ENCODE results near the gene STUM.

Gene STUM

DNA sequence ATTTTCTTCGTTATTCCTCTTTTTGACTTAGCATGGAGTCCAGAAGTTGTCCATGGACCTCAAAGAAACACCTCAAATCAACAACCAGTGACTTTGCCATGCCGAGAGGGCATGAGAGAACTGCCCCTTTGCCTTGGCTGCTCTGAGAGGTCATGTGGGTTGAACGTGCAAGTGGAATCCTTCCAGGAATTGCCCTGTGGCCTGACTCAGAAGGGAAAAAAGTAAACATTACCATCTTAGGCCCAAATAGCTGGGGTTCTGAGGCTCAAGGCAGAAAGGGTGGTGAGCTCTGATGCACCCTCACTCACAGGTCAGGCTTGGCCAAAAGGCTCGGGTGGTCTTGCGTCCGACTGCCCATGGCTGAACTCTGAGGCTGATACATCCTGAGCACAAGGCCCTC is 15.1 kb downstream of the STUM start:
- no peak for DNase-seq

DNA sequence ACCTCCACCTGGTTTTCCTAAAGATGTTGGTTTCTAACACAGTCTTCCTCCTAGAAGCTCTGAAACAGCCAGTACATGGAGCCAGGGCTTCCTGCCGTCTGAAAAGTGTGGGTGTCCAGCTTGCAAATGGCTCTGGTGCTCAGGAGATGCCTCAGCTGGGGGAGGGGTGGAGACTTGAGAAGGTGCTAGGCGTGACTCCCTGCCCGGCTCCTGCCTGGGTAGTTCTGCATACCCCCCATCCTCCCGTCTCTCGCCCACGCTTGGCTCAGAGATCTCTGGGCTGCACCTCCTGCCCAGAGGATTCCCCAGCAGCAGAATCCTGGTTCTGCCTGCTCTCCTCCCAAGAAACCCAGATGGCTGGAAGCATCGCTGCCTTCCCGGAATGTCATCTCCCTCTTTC is 16.9 kb downstream of the STUM start:
- no peak for DNase-seq

DNA sequence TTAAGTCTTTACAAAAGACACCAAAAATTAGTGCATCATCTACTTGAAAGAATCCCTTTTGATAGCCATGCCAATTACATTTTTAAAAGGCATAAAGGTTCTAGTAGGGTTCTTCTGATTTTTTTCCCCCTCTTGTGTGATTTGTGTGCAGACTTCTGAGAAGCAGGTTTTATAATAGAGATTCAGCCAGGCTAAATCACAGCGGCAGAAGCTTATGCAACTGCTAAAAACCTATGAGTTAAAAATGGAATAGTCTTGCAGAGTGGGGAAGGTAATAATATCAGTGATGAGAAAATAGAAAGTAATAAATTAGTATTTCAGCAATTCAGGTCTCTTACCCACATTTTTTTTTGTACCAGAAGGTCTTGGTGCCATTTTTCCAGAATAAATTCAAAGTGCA is 17.7 kb downstream of the STUM start:
- DNase-seq = no peak

DNA sequence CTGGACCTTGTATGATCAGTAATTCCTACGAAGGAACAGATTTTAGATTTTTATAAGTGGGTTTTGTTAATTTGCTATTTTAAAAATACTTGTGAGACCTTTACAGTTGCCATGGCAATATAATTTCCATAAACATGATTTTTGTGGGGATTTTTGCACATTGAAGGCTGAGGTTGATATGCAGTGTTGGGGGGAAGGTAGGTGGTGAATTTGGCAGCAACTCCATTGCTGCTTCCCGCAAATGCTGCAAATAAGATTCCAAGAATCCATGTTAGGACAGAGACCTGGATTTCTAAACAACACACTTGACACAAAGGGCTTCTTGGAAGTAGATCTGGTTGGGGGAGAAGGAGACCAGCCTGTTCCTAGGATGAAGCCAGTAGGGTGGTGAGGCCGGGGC is 18.2 kb downstream of the STUM start:
- no peak for DNase-seq

DNA sequence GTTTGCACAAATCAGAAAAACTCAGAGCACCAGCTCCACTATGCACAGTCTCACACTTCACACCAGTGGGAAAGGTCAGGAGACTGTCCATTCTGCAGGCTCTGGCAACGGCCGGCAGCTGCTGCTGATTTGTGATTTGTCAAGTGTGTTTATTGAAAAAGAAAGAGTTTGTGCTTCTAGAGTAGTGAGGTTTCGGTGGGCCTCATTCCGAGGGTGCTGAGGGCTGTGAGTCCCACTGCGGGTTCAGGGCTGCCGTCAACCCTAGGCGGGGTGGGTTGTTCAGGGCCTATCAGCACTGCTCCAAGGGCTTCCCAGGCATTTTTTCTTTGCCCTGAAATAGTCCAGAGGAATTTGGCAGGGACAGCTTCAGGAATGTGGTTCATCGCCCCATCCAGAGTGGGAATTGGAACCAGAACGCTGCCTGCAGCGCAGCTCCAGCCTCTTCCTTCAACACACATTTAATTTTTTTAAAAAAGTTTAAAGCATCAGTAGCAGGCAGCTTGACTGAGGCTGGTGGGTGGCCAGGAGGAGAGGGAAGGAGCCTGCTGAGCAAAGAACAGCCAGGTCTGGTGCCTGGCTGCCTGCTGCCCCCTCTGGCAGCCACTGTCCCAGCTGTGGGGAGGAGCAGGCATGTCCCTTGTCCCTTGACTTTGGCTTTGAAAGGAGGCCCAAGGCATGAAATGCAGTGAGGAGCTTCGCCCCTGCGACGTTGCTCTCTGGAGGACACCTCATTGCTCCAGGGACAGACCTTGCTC is 19.7 kb downstream of the STUM start:
- no peak for DNase-seq

DNA sequence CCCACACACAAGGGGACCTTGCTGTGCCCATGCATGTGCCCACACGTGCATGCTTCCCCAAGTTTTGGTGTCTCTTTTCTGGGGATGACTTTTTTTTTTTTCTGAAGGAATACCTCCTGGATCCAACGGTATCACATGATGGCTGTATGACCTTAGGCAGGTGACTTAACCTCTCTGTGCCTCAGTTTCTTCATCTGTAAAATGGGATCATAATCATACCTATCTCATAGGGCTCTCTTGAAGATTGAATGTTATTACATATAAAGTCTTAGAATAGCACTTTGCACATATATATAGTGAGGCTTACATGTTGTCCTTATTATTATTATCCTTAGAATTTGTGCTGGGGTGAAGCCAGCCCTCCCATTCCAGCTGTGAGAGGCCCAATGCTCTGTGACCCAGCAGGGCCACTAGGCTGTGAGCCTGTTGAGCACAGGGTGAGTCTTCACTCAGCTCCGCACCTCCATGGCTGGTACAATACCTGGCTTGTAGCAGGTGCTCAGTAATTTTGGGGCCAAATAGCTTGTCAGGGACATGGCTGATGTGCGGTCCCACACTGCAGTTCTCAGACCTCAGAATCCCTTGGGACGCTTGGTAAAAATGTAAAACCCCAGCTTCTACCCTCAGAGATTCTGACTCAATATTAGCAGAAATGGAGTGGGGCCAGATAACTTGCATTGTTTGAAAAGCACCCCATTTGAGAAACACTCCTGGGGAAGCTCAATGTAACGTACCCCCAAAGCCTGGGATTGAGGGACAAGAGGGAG is 20.6 kb downstream of the STUM start:
- DNase-seq = no peak

DNA sequence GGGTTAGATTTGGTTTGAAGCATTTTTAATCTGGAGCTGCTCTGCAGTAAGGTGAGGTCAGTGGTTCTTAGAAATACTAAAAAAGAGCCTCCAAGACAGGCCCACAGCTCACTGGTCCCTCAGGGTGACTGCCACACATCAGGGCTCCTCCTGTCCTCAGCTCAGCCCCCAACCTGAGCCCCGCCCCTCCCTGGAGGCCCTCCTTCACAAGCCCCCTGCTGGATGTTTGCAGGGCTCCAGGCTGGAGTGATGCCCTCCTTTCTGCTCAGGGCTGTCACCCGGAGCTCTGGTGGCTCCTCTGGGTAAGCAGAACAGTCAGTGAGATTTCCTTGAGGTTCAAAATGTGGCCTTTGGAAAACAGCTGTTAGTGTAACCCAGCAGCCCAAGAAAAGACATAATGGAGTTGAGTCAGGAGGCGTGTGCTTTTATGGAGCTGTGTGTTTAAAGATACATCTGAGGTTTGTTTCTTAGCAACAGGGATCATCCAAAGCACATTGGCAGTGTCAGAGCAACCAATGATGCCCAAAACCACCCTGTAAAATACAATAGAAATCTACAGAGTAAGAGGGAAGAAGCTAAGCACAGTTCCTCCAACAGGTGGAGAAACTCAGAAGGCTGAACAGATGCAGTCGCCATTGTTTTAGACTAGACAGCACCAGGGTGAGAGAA is 21.4 kb downstream of the STUM start:
- peak in 1 of 2 donors; percentile 8 for DNase-seq

DNA sequence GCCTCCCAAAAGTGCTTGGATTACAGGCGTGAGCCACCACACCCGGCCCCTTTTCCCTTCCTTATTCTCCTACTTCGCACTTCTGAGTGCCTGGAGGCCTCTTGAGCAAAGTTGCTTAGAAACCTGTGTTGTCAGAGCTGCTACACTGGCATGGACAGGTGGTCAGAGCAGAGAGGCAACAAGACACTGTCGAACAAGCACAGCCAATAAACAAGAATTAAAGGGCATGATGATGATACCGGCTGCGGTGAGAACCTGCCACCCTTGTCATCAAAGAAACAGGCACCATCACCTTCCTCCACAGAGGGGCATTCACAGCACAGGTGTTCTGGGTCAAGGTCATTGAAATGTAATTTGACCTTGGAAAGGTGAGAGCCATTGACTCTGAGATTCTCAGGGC is 23.3 kb downstream of the STUM start:
- no peak for DNase-seq

DNA sequence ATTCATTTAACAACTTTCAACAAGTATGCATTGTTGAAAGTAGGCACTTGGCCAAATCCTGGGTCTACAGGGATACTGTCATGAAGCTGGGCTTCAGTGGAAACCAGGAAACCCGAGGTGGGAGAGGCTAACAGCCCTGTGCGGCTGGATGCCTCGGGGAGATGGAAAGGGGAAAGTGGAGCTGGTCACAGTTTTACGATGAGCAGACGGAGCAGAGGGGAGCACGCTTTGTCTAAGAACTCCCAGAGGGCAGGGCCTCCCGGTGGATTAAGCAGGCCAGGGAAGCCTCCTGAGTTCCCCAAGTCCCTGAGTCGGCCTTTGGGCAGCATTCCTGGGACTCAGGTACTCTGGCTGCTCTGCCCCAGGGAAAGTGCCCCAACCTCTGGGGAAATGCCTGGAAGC is 23.8 kb downstream of the STUM start:
- DNase-seq = no peak

DNA sequence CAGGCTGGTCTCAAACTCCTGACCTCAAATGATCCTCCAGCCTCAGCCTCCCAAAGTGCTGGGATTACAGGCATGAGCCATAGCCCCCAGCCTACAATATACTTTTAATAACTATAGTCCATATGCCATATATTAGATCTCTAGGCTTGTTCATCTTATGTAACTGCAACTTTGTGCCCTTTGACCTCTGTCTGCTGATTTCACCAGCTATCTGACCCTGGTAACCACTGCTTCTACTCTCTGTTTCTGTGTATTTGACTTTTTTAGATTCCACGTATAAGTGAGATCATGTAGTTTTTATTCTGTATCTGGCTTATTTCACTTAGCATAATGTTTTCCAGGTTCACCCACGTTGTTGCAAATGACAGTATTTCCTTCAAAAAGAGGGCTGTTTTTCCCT is 25.5 kb downstream of the STUM start:
- no peak for DNase-seq

DNA sequence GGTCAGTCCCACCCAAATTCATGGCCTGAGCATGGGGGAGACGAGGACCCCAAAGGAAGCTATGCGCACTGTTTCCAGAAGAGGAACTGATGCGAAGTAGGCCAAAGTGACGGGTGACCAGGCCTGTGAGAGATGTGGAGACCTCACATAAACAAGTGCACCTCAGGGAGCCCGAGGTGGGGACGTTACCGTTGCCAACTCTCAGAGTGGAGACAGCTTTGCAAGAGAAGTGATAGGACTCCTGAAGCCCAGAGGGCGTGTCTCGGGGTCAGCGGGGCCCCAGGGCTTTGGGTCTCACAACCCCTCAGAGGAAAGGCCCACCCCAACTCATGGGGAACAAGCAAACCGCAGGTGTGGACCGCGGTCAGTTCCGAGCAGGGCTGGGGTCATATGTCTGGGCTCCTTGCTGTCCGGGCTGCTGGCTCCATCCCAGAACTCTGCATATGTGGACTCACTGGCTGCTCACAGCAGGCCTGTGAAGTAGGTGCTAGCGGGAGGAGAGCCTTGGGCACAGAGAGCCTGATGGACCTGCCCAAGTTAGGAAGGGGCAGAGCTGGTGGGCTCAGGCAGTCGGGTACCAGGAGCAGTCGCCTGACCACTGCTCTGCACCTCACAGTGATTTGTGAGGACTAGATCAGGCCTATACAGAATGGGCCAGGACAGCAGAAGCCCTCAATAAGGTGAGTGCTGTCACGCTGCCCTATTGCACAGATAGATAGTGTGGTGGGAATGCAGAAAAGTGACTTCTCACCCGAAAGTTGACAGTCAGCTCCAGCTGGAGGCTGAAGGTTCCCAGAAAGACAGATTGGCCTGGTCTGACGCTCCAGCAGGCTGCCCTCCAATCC is 26.2 kb downstream of the STUM start:
- DNase-seq = no peak

DNA sequence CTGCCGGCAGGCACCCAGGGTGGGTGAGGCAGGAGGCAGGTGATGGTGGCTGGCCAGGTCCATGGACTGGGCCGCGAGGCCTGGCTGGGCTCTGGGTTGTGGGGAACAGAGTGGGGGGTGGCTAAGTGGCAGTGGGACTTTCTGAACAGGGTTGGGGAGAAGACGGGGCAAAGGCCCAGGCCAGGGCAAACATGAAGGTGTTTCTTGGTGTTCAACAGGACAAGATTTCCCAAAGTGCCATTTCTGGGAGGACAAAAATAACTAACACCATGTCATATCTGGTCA is 26.8 kb downstream of the STUM start:
- DNase-seq = no peak

DNA sequence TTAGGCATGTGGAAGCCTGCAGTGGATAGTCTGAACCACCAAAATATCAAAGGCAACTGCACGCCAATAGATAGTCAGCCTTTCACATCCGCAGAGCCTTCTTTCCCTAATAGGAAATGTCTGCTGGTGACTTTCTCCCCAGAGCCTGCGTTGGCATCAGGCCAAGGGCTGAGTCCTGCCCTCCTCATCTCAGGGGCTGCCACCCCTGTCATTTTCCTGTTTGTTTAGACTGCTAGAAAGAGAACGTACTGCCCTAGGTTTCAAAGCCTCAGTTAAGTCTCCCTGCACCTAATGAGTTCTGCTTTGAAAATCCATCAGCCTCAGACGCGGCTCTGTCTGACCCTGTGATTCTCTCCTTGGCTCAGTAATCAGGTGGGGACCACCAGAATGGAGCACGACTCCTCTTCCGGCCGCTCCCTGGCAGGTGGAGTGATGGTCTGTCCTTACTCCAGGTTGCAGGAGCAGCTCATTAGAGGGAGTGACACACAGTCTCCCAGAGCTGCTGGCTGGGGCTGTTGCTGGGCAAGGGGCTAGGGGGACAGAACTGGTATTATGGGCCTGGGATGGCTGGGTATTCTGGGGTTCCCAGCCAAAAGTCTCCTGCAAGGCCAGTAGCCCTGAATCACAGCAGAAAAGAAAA is 27.3 kb downstream of the STUM start:
- DNase-seq = no peak

DNA sequence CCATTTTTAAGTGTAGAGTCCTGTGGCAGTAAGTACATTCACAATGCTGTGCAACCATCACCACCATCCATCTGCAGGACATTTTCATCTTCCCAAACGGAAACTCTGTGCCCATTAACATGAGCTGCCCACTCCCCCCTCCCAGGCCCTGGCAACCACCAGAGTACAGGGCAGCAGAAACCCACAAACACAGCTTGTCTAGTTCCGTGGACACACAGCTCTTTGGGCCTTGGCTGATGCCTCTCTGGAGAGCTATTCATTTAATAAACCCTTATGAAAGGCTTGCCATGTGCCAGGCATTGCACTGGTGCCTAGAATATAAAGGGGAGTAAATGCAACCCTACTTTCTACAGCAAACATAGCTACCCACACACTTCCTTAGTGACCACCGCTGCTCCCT is 28.0 kb downstream of the STUM start:
- DNase-seq = no peak

DNA sequence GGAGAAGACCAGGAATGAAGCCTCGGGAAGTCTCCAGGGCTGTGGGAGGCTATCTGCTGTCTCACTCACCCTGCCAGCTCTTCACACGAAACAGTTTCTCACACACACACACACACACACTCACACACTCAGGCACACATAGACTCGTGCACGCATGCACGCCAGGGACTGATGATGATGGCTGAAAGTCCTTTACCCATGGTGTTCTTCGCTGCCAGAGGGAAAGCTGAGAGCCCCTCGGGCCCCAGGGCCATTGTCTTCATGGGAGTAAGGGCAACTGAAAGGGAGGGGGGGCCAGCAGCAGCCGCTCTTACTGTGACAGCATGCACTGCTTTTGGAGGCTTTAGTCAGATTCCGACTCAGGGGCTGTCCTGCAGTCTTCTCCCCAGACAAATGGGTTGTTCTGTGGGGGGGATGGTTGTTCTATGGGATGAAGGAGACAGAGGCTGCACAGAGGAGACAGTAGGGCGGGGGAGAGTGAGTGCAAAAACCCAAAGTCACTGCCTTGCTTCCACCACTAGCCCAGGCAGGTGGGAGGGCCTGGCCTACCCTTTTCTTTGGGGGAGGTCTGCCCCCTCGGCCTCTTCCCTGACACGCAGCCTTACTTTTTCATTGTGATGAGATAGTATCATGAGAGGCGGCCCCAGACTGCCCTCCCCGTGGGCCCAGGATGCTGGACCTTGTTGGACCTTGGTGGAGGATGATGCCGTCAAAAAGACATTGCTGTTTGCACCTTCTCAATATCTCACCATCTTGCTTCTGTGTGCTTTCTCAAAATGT is 29.0 kb downstream of the STUM start:
- no peak for DNase-seq

DNA sequence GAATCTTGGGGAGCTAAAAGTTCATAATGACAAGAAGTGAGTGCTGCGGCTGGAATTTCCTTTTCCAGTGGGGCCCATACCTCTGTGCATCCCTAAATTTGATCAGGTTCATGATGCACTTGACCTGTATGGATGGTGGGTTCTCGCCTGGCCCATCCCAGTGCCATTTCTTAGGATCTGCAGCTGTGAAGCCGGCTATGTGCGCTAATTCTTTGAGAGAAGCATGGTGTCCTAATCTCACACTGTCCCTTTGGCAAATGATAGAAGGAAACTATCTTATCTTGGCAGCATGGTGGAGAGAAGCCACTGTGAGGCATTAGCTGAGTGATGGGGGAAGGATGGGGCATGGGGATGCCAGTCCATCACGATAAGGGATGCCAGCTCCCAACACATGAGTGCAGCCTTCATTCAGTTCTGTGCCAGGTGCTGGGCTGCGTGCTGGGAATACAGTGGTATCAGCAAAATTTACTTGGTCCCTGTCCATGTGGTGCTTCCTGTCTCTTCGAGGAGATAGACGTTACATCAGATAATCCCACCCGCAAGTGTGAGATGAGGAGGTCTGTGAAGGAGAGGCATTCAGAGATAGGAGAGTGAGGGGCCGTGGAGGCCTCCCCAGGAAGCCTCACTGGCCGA is 30.5 kb downstream of the STUM start:
- DNase-seq = no peak

DNA sequence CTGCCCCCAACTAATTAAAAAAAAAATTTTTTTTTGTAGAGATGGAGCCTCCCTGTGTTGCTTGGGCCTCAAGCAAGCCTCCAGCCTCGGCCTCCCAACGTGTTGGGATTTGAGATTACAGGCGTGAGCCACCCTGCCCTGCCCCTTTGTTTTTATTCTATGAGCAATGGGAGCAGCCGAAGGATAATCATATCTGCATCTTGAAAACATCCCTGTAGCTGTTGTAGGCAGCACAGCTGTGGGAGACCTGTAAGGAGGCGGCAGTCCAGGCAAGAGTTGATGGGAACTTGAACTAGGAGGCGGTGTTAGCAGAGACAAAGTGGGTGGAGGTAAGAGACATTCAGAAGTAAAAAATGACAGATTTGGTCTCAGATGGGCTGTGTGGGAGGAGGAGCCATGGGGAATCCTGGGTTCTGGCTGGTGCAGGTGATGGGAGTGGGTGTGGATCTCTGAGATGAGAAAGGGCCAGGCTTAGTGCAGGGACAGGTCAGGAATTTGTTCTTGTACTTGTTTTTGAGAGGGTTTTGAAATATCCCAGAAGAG is 31.3 kb downstream of the STUM start:
- DNase-seq = no peak

DNA sequence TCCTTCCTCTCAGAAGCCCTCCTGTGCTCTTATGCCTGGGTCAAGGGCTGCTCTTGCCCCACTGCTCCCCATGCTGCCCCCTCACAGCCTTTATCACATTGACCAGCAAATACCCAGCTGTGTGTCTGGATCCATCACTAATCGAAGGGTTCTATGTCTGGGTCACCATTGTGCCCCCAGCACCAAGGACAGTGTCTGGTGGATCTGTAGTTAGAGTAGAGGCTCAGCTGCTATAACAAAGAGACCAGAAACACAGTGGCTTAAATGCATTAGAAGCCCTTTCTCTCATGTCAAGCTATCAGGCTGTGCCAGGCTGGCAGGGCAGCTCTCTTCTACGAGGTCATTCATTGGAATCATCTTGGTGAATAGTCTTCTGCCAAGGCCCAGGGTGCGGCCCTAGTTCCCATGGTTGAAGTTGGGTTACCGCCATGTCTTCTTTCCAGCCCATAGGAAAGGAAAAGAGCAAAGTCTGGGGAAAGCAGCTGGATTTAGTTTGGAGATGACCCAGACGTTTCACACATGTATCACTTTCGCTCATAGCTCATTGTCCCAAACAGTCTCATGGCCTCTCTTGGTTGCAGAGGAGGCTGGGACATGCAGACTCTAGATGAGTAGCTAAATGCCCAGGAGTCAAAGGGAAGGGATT is 32.2 kb downstream of the STUM start:
- no peak for DNase-seq

DNA sequence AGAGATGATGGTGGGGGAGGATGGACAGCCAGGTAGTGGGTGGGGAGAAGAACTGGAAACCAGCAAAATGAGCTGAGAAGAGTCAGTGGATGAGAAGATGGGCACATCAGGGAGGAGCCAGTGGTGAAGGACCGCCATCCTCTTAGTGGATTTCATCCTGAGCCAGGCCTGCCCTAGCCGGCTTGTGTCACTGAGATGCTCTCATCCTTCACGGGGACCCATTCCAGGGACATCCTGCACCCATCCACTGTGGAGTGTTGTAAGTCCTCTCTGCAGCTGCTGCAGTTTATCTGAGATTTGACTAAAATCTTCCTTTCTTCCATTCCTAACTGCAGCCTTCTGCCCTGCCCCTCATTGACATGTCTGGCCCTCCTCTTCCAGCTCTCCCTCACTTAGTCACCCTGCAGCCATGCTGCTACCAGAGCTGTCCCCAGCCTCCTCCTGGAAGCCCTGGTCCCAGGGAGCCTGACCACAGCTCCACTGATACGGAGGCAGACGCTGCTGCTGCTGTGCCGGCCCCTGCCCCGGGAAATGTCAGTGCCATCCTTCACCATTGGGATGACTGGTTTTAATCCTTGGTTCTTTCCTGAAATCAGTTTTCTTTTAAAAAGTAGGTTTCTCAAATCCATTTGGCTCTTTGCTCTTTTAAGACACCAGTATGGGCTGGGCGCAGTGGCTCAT is 33.2 kb downstream of the STUM start:
- no peak for DNase-seq

DNA sequence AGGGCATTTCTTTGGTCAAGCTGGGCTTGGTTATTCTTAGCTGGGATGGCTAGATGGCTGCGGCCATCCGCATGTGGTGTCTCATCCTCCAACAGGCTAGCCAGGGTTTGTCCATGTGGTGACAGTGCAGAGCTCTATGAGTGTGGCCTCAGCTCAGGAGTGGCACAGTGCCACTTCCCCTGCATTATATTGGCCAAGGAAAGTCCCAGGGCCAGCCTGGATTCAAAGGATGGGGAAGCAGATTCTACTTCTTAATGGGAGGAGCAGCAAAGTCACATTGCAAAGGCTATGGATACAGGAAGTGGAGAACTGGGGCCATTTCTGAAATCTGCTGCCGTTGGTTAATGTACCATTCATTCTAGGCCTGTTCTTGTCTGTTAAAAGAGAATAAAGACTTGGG is 34.4 kb downstream of the STUM start:
- no peak for DNase-seq
